Endothelial cell (in vitro differentiated cells): ENCODE data around the gene CACNA1A. TPM values are rescaled to one million over a fixed set of nuclear protein-coding genes. Genes with fewer than 3 reads are reported as not detected.

ENCODE experiments used
- DNase-seq: peaks from one replicate; pipeline ENCODE4 v3.0.0; 2021; ENCODE audit warnings: low spot score
- H3K27ac Mint-ChIP-seq: one replicate; pipeline ENCODE4 v1.8.0; 2021; ENCODE audit warnings: mixed read lengths, inconsistent platforms; ENCODE audit not compliant: unreplicated experiment
- H3K27me3 Mint-ChIP-seq: one replicate; pipeline ENCODE4 v1.8.0; 2021; ENCODE audit warnings: mild to moderate bottlenecking, moderate library complexity, mixed read lengths, inconsistent platforms; ENCODE audit not compliant: unreplicated experiment
- H3K36me3 Mint-ChIP-seq: one replicate; pipeline ENCODE4 v1.8.0; 2021; ENCODE audit warnings: mild to moderate bottlenecking, low read depth, mixed read lengths, inconsistent platforms; ENCODE audit not compliant: unreplicated experiment
- H3K4me1 Mint-ChIP-seq: one replicate; pipeline ENCODE4 v1.8.0; 2021; ENCODE audit warnings: mild to moderate bottlenecking, mixed read lengths, inconsistent platforms; ENCODE audit not compliant: unreplicated experiment
- H3K4me3 Mint-ChIP-seq: one replicate; pipeline ENCODE4 v1.8.0; 2021; ENCODE audit warnings: mild to moderate bottlenecking, mixed read lengths, inconsistent platforms; ENCODE audit not compliant: unreplicated experiment
- H3K9me3 Mint-ChIP-seq: one replicate; pipeline ENCODE4 v1.8.0; 2021; ENCODE audit warnings: mixed read lengths, inconsistent platforms; ENCODE audit not compliant: unreplicated experiment
- CTCF ChIP-seq: fragments of 200-600 bp; sonication (generic); IDR thresholded peaks from one replicate; pipeline ENCODE4 v1.5.0; 2021; ENCODE audit warnings: antibody characterized with exemption; ENCODE audit not compliant: unreplicated experiment
- total RNA-seq: library from RNA; stranded (reverse); fragmentation: NEBNext Ultra II Directional; extraction: Animal tissue kit (Norgen Biotek cat#: 25700); gene quantifications from one replicate; pipeline ENCODE4 v1.2.1, GENCODE V29; 2021; ENCODE audit not compliant: unreplicated experiment

Gene CACNA1A
- total RNA-seq, 1 donor from 2014 or later = 9.0 TPM

- peaks cover 8% of the 10 kb centered on the region for H3K9me3 Mint-ChIP-seq
- H3K36me3 Mint-ChIP-seq = peaks cover 23% of the 10 kb centered on the region
- no peaks in the 10 kb centered on the region for H3K4me1 Mint-ChIP-seq
Observed at GRCh38 chr19:13334801-13335481, 171.3 kb downstream of the CACNA1A start.

GRCh38 chr19:13330285-13330684 lies 176.0 kb downstream of the CACNA1A start:
- Mint-ChIP-seq H3K4me3 (no peak overlapping the region), H3K36me3 (peaks cover 8% of the 10 kb centered on the region), H3K4me1 (no peaks in the 10 kb centered on the region), H3K27ac (no peak overlapping the region), H3K9me3 (no peaks in the 10 kb centered on the region), H3K27me3 (no peaks in the 10 kb centered on the region)
- no peak for TF ChIP-seq CTCF
- DNase-seq = no peak

More at GRCh38 chr19:13334801-13335481, 171.3 kb downstream of the CACNA1A start:
- Mint-ChIP-seq H3K27ac (no peak overlapping the region), H3K27me3 (no peaks in the 10 kb centered on the region), H3K4me3 (no peak overlapping the region)
- no peak for DNase-seq
- peak; percentile 13 for TF ChIP-seq CTCF

- TF ChIP-seq CTCF = no peak
- Mint-ChIP-seq H3K9me3 (no peaks in the 10 kb centered on the region), H3K27ac (no peak overlapping the region), H3K27me3 (no peaks in the 10 kb centered on the region), H3K36me3 (peaks cover 6% of the 10 kb centered on the region), H3K4me3 (no peak overlapping the region), H3K4me1 (no peaks in the 10 kb centered on the region)
- DNase-seq = no peak
Observed at GRCh38 chr19:13329766-13330165, 176.5 kb downstream of the CACNA1A start.

- no peak for TF ChIP-seq CTCF
- no peaks in the 10 kb centered on the region for H3K4me1 Mint-ChIP-seq
- H3K4me3 Mint-ChIP-seq = no peak overlapping the region
- H3K27ac Mint-ChIP-seq = no peak overlapping the region
- no peaks in the 10 kb centered on the region for H3K36me3 Mint-ChIP-seq
- DNase-seq = no peak
- no peaks in the 10 kb centered on the region for H3K9me3 Mint-ChIP-seq
- no peaks in the 10 kb centered on the region for H3K27me3 Mint-ChIP-seq
Observed at GRCh38 chr19:13328241-13328640, 178.0 kb downstream of the CACNA1A start.

GRCh38 chr19:13319526-13319925 lies 186.8 kb downstream of the CACNA1A start:
- Mint-ChIP-seq H3K4me1 (no peaks in the 10 kb centered on the region), H3K4me3 (no peak overlapping the region), H3K36me3 (peaks cover 9% of the 10 kb centered on the region), H3K9me3 (no peaks in the 10 kb centered on the region), H3K27ac (no peak overlapping the region), H3K27me3 (peaks cover 6% of the 10 kb centered on the region)
- DNase-seq = no peak
- no peak for TF ChIP-seq CTCF
